Large intestine (tissue), 3 donors: ENCODE measurements around the gene RNF223. TPM values are rescaled to one million over a fixed set of nuclear protein-coding genes. Genes with fewer than 3 reads are reported as not detected.

Experiments used
- DNase-seq, 2 donors: peaks; one replicate each; pipeline versions ENCODE4 v3.0.0 to v3.0.0-alpha.2; 2013
- H3K27ac ChIP-seq: one replicate; pipeline ENCODE4 v1.5.1; 2013; ENCODE audit warnings: low read length
- H3K27me3 ChIP-seq: 2 replicates; pipeline ENCODE4 v1.6.1; 2013; ENCODE audit warnings: low read length; ENCODE audit not compliant: control insufficient read depth, insufficient read depth
- H3K36me3 ChIP-seq: 2 replicates; pipeline ENCODE4 v1.6.1; 2013; ENCODE audit warnings: low read length; ENCODE audit not compliant: control insufficient read depth, insufficient read depth
- H3K4me1 ChIP-seq: one replicate; pipeline ENCODE4 v1.6.1; 2013; ENCODE audit warnings: low read length; ENCODE audit not compliant: control insufficient read depth, insufficient read depth
- H3K4me3 ChIP-seq: one replicate; pipeline ENCODE4 v1.5.1; 2013; ENCODE audit warnings: low read length
- H3K9me3 ChIP-seq: one replicate; pipeline ENCODE4 v1.6.1; 2013; ENCODE audit warnings: mild to moderate bottlenecking, low read depth, low read length, moderate library complexity; ENCODE audit not compliant: control insufficient read depth
- WGBS: methylation state at CpG from one replicate; pipeline ENCODE4 v1.1.5; 2013; ENCODE audit warnings: low lambda C conversion rate; ENCODE audit not compliant: insufficient coverage; 5-methylcytosine and 5-hydroxymethylcytosine counted together
- polyA plus RNA-seq: library from polyadenylated mRNA; unstranded; fragments of 120-200 nt; gene quantifications from one replicate; pipeline ENCODE4 v1.2.1, GENCODE V29; 2013

The RNF223 gene
- polyA plus RNA-seq, 1 donor, result 0.06 TPM

GRCh38 chr1:1024149-1024770, 49.8 kb downstream of the RNF223 start:
- peaks cover 43% of the 10 kb centered on the region for H3K4me1 ChIP-seq
- no peaks in the 10 kb centered on the region for H3K9me3 ChIP-seq
- no CpG with 5 or more reads among the region's 9 CpGs for WGBS
- DNase-seq, result no peak
- H3K27me3 ChIP-seq, result no peaks in the 10 kb centered on the region
- peaks cover 42% of the 10 kb centered on the region for H3K36me3 ChIP-seq
- H3K27ac ChIP-seq, result no peak overlapping the region
- no peak overlapping the region for H3K4me3 ChIP-seq

DNA sequence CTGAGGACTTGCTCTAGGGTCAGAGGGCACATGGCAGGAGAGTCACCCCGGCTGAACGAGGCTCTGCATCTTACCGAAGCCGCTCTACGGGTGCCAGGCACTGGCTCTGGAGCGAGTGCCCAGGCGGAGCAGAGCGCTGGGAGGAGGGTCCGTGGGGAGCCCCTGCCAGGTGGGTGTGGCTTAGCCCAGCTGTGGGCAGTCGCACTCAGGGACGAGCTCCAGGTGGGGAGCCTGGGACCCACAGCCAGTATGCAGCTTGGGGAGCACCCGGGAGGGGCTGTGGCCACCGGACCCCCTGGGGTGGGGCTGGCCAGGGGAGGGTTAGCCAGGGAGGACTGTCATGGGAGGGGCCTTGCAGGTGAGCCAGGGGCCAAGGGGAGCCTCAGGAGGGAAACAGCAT, 50.4 kb downstream of the RNF223 start:
- Histone ChIP-seq H3K36me3 (peaks cover 42% of the 10 kb centered on the region), H3K4me1 (peaks cover 48% of the 10 kb centered on the region), H3K9me3 (no peaks in the 10 kb centered on the region), H3K27me3 (no peaks in the 10 kb centered on the region), H3K27ac (no peak overlapping the region), H3K4me3 (no peak overlapping the region)
- WGBS, result no CpG with 5 or more reads among the region's 13 CpGs
- no peak for DNase-seq

- no CpG with 5 or more reads among the region's 27 CpGs for WGBS
- no peaks in the 10 kb centered on the region for H3K27me3 ChIP-seq
- H3K4me1 ChIP-seq, result peaks cover 49% of the 10 kb centered on the region
- H3K36me3 ChIP-seq, result peaks cover 37% of the 10 kb centered on the region
- no peak overlapping the region for H3K27ac ChIP-seq
- peaks cover 3% of the 10 kb centered on the region for H3K9me3 ChIP-seq
- no peak overlapping the region for H3K4me3 ChIP-seq
- DNase-seq, result no peak
These were observed 51.6 kb downstream of the RNF223 start for GRCh38 chr1:1022302-1023009.

GRCh38 chr1:1021920-1022259, 52.2 kb downstream of the RNF223 start:
- Histone ChIP-seq H3K4me1 (peaks cover 49% of the 10 kb centered on the region), H3K27ac (no peak overlapping the region), H3K27me3 (no peaks in the 10 kb centered on the region), H3K9me3 (peaks cover 3% of the 10 kb centered on the region), H3K4me3 (no peak overlapping the region), H3K36me3 (peaks cover 31% of the 10 kb centered on the region)
- no CpG with 5 or more reads among the region's 10 CpGs for WGBS
- DNase-seq, result no peak

GRCh38 chr1:1021010-1021919, 52.8 kb downstream of the RNF223 start:
- H3K4me3 ChIP-seq, result peak overlapping the region; percentile 62
- peaks cover 26% of the 10 kb centered on the region for H3K36me3 ChIP-seq
- peak; percentile 73 to 79 for DNase-seq
- H3K27me3 ChIP-seq, result no peaks in the 10 kb centered on the region
- WGBS, result no CpG with 5 or more reads among the region's 33 CpGs
- H3K4me1 ChIP-seq, result peaks cover 49% of the 10 kb centered on the region
- peak overlapping the region; percentile 24 for H3K27ac ChIP-seq
- peaks cover 3% of the 10 kb centered on the region for H3K9me3 ChIP-seq

Other genes with a start within 250 kb of the RNF223 start
- 18.1 TPM for gene SAMD11, start 150.4 kb downstream of the RNF223 start, polyA plus RNA-seq
- gene NOC2L, start 115.0 kb downstream of the RNF223 start, polyA plus RNA-seq, result 49.2 TPM
- gene KLHL17, start 113.7 kb downstream of the RNF223 start, polyA plus RNA-seq, result 6.8 TPM
- 0.49 TPM for gene PLEKHN1, start 107.8 kb downstream of the RNF223 start, polyA plus RNA-seq
- 0.22 TPM for gene PERM1, start 92.2 kb downstream of the RNF223 start, polyA plus RNA-seq
- 10.7 TPM for gene HES4, start 74.2 kb downstream of the RNF223 start, polyA plus RNA-seq
- gene ISG15, start 60.8 kb downstream of the RNF223 start, polyA plus RNA-seq, result 26.0 TPM
- gene AGRN, start 54.2 kb downstream of the RNF223 start, polyA plus RNA-seq, result 116 TPM
- gene C1orf159, start 41.8 kb upstream of the RNF223 start, polyA plus RNA-seq, result 9.4 TPM
- gene TTLL10, start 99.6 kb upstream of the RNF223 start, polyA plus RNA-seq, result 0.64 TPM
- gene TNFRSF18, start 132.3 kb upstream of the RNF223 start, polyA plus RNA-seq, result 0.49 TPM
- 1.1 TPM for gene TNFRSF4, start 139.8 kb upstream of the RNF223 start, polyA plus RNA-seq
- 174 TPM for gene SDF4, start 157.7 kb upstream of the RNF223 start, polyA plus RNA-seq
- 16.1 TPM for gene B3GALT6, start 157.9 kb upstream of the RNF223 start, polyA plus RNA-seq
- gene C1QTNF12, start 172.4 kb upstream of the RNF223 start, polyA plus RNA-seq, result 50.5 TPM
- gene UBE2J2, start 199.5 kb upstream of the RNF223 start, polyA plus RNA-seq, result 52.9 TPM
- 18.7 TPM for gene SCNN1D, start 206.1 kb upstream of the RNF223 start, polyA plus RNA-seq
- gene ACAP3, start 233.6 kb upstream of the RNF223 start, polyA plus RNA-seq, result 67.7 TPM
- 14.5 TPM for gene PUSL1, start 234.3 kb upstream of the RNF223 start, polyA plus RNA-seq